Measurements from ENCODE around the gene ZFP1.
"Not testable (repeated sequence)": the region's sequence is repeated elsewhere in the genome, so short reads cannot be mapped to it uniquely, and the experiment has no call there.

ZFP1 gene

GRCh38 chr16:75160386-75160785 is 12.1 kb downstream of the ZFP1 start:
- DNase-seq = no peak

GRCh38 chr16:75169899-75170405 is 21.6 kb downstream of the ZFP1 start:
- DNase-seq = no peak

GRCh38 chr16:75172578-75172977 is 24.3 kb downstream of the ZFP1 start:
- DNase-seq = no peak

- DNase-seq = no peak
These were observed 26.8 kb downstream of the ZFP1 start for GRCh38 chr16:75175074-75175473.

GRCh38 chr16:75176926-75177325 is 28.6 kb downstream of the ZFP1 start:
- DNase-seq = no peak

- no peak for DNase-seq
These were observed 30.9 kb downstream of the ZFP1 start for GRCh38 chr16:75179208-75179607.

- no peak for DNase-seq
These were observed 33.3 kb downstream of the ZFP1 start for GRCh38 chr16:75181630-75182029.

GRCh38 chr16:75188832-75189477 is 40.6 kb downstream of the ZFP1 start:
- no peak for DNase-seq

GRCh38 chr16:75189638-75190245 is 41.4 kb downstream of the ZFP1 start:
- no peak for DNase-seq

- no peak for DNase-seq
These were observed 44.4 kb downstream of the ZFP1 start for GRCh38 chr16:75192606-75193264.

- DNase-seq = no peak
These were observed 44.9 kb downstream of the ZFP1 start for GRCh38 chr16:75193265-75193650.

GRCh38 chr16:75193730-75194444 is 45.6 kb downstream of the ZFP1 start:
- no peak for DNase-seq

GRCh38 chr16:75195811-75196790 is 47.8 kb downstream of the ZFP1 start:
- no peak for DNase-seq

GRCh38 chr16:75196836-75197235 is 48.5 kb downstream of the ZFP1 start:
- DNase-seq = no peak

- no peak for DNase-seq
These were observed 49.3 kb downstream of the ZFP1 start for GRCh38 chr16:75197522-75198134.

GRCh38 chr16:75198135-75198600 is 49.8 kb downstream of the ZFP1 start:
- DNase-seq = no peak

GRCh38 chr16:75202069-75202590 is 53.8 kb downstream of the ZFP1 start:
- no peak for DNase-seq

GRCh38 chr16:75203096-75203495 is 54.8 kb downstream of the ZFP1 start:
- DNase-seq = no peak

- DNase-seq = no peak
These were observed 55.5 kb downstream of the ZFP1 start for GRCh38 chr16:75203667-75204409.

GRCh38 chr16:75204410-75204758 is 56.1 kb downstream of the ZFP1 start:
- no peak for DNase-seq

- DNase-seq = not testable (repeated sequence)
These were observed 56.6 kb downstream of the ZFP1 start for GRCh38 chr16:75204905-75205304.
